Transverse colon (tissue), 4 donors: ENCODE results near the gene KRTAP10-3. TPM values are rescaled to one million over a fixed set of nuclear protein-coding genes. Genes with fewer than 3 reads are reported as not detected.
"Not testable (repeated sequence)": the region's sequence is repeated elsewhere in the genome, so short reads cannot be mapped to it uniquely, and the experiment has no call there.

Experiments used
- DNase-seq: peaks from one replicate; pipeline ENCODE4 v3.0.0-alpha.2; 2019
- H3K27ac ChIP-seq, 4 donors: fragments of 200-600 bp; sonication (generic); 2 replicates each; pipeline ENCODE4 v1.5.1; 2016 to 2018; ENCODE audit warnings: inconsistent platforms in 4 of 4
- H3K27me3 ChIP-seq: fragments of 200-600 bp; sonication (generic); 2 replicates; pipeline ENCODE4 v1.5.1; 2017; ENCODE audit warnings: inconsistent platforms
- H3K36me3 ChIP-seq, 4 donors: fragments of 200-600 bp; sonication (generic); 2 replicates each; pipeline ENCODE4 v1.5.1; 2017 to 2019; ENCODE audit warnings: inconsistent platforms in 4 of 4
- H3K4me1 ChIP-seq, 4 donors: fragments of 200-600 bp; sonication (generic); 2 replicates each; pipeline ENCODE4 v1.5.1; 2017 to 2020; ENCODE audit warnings: inconsistent platforms in 4 of 4
- H3K4me3 ChIP-seq, 4 donors: fragments of 200-600 bp; sonication (generic); 1 replicate in 1 of 4; 2 replicates in 3 of 4; pipeline versions ENCODE4 v1.5.1 to v1.6.1; 2017 to 2019; ENCODE audit warnings: inconsistent platforms in 4 of 4
- H3K9me3 ChIP-seq, 2 donors: fragments of 200-600 bp; sonication (generic); 2 replicates each; pipeline ENCODE4 v1.5.1; 2017 to 2019; ENCODE audit warnings: inconsistent platforms in 2 of 2
- EP300 ChIP-seq: sonication (generic); formaldehyde crosslinking; IDR thresholded peaks from one replicate; pipeline ENCODE4 v1.6.1; 2017; ENCODE audit warnings: antibody characterized with exemption, low read depth
- POLR2A ChIP-seq: fragments of 450-650 bp; IDR thresholded peaks from one replicate; pipeline ENCODE4 v1.6.1; 2016; ENCODE audit warnings: antibody characterized with exemption, mild to moderate bottlenecking, moderate library complexity
- POLR2AphosphoS5 ChIP-seq, 3 donors: sonication (generic); formaldehyde crosslinking; IDR thresholded peaks; one replicate each; pipeline ENCODE4 v1.6.1; 2016; ENCODE audit warnings: antibody characterized with exemption in 3 of 3
- WGBS, 2 donors: methylation state at CpG; one replicate each; pipeline ENCODE4 v1.1.5; 2018; ENCODE audit warnings: low coverage in 1 of 2; 5-methylcytosine and 5-hydroxymethylcytosine counted together
- in situ Hi-C, 4 donors: fragments of 200-750 bp; cut with MboI; loops; one replicate each; pipeline versions ENCODE4 v1.15.0 to v1.15.1; 2017; ENCODE audit warnings: low sequenced_read_pairs in 3 of 4, low pct_ligation_motif_present in 1 of 4, low pct_unique_long_range_greater_than_20kb in 1 of 4
- intact Hi-C: fragments of 100-400 bp; cut with DNase I; formaldehyde crosslinking; loops from one replicate; pipeline ENCODE4 v1.15.1; 2023; ENCODE audit warnings: low total_unique reads
- total RNA-seq, 4 donors: library from RNA; depleted of rRNA; stranded (reverse); fragments of >200 nt; gene quantifications; one replicate each; pipeline ENCODE4 v1.1.0, GENCODE V29; 2016
- TF ChIP-seq, protein P1 (sequence below), 5 experiments: fragments of 200-600 bp in 3 of 5; fragments of 450-650 bp in 2 of 5; sonication (generic) in 3 of 5; IDR thresholded peaks; 1 replicate in 2 of 5; 2 replicates in 3 of 5; pipeline ENCODE4 v1.5.1; 2016 to 2017; ENCODE audit warnings: antibody characterized with exemption in 5 of 5, inconsistent platforms in 3 of 5, mild to moderate bottlenecking in 2 of 5, moderate library complexity in 1 of 5

The KRTAP10-3 gene
- total RNA-seq, 4 donors from 2014 or later, result not detected

- no peak for DNase-seq
- intact Hi-C loops (no loop called here), in situ Hi-C loops (no loop called here)
- H3K36me3 ChIP-seq, result no peaks in the 10 kb centered on the region
- 0 to 27% methylated on average over 1 of the region's 1 CpG for WGBS, 2 donors
- no peaks in the 10 kb centered on the region for H3K9me3 ChIP-seq
- no peaks in the 10 kb centered on the region for H3K4me1 ChIP-seq
- H3K4me3 ChIP-seq, result no peak overlapping the region
- peaks cover 6% of the 10 kb centered on the region for H3K27me3 ChIP-seq
- no peak for TF ChIP-seq EP300
- TF ChIP-seq POLR2A, result no peak
- TF ChIP-seq, protein P1, sequence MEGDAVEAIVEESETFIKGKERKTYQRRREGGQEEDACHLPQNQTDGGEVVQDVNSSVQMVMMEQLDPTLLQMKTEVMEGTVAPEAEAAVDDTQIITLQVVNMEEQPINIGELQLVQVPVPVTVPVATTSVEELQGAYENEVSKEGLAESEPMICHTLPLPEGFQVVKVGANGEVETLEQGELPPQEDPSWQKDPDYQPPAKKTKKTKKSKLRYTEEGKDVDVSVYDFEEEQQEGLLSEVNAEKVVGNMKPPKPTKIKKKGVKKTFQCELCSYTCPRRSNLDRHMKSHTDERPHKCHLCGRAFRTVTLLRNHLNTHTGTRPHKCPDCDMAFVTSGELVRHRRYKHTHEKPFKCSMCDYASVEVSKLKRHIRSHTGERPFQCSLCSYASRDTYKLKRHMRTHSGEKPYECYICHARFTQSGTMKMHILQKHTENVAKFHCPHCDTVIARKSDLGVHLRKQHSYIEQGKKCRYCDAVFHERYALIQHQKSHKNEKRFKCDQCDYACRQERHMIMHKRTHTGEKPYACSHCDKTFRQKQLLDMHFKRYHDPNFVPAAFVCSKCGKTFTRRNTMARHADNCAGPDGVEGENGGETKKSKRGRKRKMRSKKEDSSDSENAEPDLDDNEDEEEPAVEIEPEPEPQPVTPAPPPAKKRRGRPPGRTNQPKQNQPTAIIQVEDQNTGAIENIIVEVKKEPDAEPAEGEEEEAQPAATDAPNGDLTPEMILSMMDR (IDR thresholded peaks at IDR 0.05), result no peak
- TF ChIP-seq POLR2AphosphoS5 (IDR thresholded peaks at IDR 0.05), result no peak
- H3K27ac ChIP-seq, result no peak overlapping the region
Measured at GRCh38 chr21:44564886-44565598, 6.4 kb upstream of the KRTAP10-3 start.

- intact Hi-C loops (no loop called here), in situ Hi-C loops (no loop called here)
- TF ChIP-seq POLR2A (no peak), POLR2AphosphoS5 (IDR thresholded peaks at IDR 0.05) (no peak), EP300 (no peak)
- TF ChIP-seq, protein P1 (IDR thresholded peaks at IDR 0.05), result no peak
- WGBS, 2 donors, result 75 to 91% methylated on average over 1 of the region's 1 CpG
- no peaks in the 10 kb centered on the region for H3K36me3 ChIP-seq
- peaks cover 6% of the 10 kb centered on the region for H3K27me3 ChIP-seq
- no peaks in the 10 kb centered on the region for H3K9me3 ChIP-seq
- H3K4me3 ChIP-seq, result no peak overlapping the region
- H3K27ac ChIP-seq, result no peak overlapping the region
- no peaks in the 10 kb centered on the region for H3K4me1 ChIP-seq
- DNase-seq, result no peak
Measured at GRCh38 chr21:44564099-44564498, 5.5 kb upstream of the KRTAP10-3 start.

- H3K4me3 ChIP-seq, H3K27ac ChIP-seq, in situ Hi-C loops, H3K9me3 ChIP-seq, H3K36me3 ChIP-seq, H3K4me1 ChIP-seq, intact Hi-C loops, DNase-seq: not testable (repeated sequence)
- peaks cover 23% of the 10 kb centered on the region for H3K27me3 ChIP-seq
- 75% methylated on average over 6 of the region's 10 CpGs; no CpG with 5 or more reads in 1 of the 2 donors for WGBS, 2 donors
Measured at GRCh38 chr21:44558329-44558675, 293 bp downstream of the KRTAP10-3 start.

DNA sequence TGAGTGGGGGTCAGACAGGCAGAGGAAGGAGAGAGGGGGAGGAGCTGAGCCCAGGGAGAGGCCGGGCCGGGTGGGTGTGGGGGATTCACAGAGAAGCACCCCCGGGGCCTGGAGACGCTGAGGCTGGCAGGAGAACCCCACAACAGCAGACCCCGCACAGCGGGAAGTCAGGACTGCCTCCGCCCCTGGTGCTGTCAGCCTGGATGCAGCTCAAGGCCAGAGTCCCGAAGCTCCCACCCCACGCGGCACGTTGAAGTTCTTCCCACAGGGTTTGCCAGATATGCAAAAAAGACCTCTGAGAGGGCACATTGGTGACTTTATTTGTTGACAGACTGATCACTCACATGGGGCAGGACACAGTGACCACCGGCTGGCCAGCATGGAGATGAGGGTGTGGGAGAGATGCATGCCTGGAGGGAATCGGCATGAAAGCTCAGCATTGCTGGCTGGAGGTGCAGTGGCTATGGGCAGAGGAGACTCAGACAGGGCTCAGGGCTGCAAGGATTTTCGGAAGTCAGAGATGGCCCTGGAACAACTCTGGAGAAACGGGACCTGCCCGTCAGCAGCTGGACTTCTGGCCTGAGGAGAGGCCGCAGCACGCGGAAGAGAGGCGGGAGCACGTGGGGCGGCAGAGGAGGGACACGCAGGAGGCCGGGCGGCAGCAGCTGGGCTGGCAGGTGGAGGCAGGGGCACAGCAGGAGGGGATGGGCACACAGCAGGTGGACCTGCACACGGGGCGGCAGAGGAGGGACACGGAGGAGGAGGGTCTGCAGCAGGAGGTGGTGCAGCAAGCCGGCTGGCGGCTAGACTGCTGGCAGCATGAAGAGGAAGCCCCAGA, 885 bp downstream of the KRTAP10-3 start:
- TF ChIP-seq, protein P1 (IDR thresholded peaks at IDR 0.05), result no peak
- TF ChIP-seq POLR2AphosphoS5 (IDR thresholded peaks at IDR 0.05) (no peak), EP300 (no peak), POLR2A (no peak)
- Histone ChIP-seq H3K4me1 (no peaks in the 10 kb centered on the region), H3K36me3 (no peaks in the 10 kb centered on the region), H3K27me3 (peaks cover 23% of the 10 kb centered on the region), H3K9me3 (no peaks in the 10 kb centered on the region), H3K27ac (no peak overlapping the region), H3K4me3 (no peak overlapping the region)
- no peak for DNase-seq
- intact Hi-C loops, result no loop called here
- in situ Hi-C loops, result no loop called here
- WGBS, 2 donors, result 39 to 68% methylated on average over 5 to 30 of the region's 30 CpGs
